NCI-H524 treated with DMSO at 0.1 percent for 48 hours (cell line): ENCODE results near the gene KRTAP6-1.

Source experiments
- DNase-seq: peaks from one replicate; lab custom pipeline; 2025; lab: John Stamatoyannopoulos, UW

The KRTAP6-1 gene

GRCh38 chr21:30613836-30614235 lies at the start of gene KRTAP6-1:
Gene KRTAP6-1 (minus strand): TSS chr21:30613930. CDS start chr21:30613904, 26 bp downstream.
- no peak for DNase-seq

GRCh38 chr21:30652891-30653290 lies 39.2 kb upstream of the KRTAP6-1 start:
- no peak for DNase-seq

- no peak for DNase-seq
Observed at GRCh38 chr21:30646904-30647414, 33.2 kb upstream of the KRTAP6-1 start.

DNA sequence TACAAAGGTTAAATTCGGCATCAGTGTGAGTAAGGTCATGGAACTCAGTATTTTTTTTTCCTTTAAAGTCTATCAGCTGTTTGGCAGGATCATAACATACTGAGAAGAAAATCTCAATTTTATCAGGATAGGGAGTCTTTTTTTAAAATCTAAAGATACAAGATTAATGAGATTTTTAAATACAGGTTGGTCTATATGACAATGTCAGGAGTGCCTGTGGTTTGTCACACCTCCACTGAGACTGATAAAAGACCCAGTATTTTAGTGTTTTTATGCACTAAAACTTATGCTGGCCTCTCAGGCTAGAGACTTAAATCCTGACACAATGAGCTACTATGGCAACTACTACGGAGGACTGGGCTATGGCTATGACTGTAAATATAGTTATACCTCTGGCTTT lies 28.8 kb upstream of the KRTAP6-1 start, which contains the start of gene KRTAP20-3:
Gene KRTAP20-3 (plus strand): TSS at position 301 of the 400 bp plus-strand sequence.
- no peak for DNase-seq

DNA sequence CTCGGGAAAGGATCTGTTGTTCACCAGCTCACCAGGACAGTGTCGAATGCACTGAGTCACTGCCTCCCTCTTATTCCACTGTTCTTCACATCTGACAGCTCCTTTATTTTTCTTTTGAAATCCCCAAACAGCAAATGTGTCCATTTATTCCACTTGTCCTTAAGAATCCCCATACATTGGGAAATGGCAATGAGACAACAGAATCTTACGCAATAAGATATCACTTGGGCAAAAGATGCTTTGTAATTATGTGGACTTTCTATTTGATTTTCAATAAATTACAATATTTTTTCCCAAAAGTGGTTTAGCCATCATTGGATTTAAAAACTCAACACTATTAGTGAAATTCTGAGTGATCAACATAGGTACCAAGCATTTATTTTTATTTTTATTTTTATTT lies 25.0 kb upstream of the KRTAP6-1 start:
- no peak for DNase-seq

GRCh38 chr21:30634906-30635305 lies 21.2 kb upstream of the KRTAP6-1 start, which contains the start of gene KRTAP20-2:
Gene KRTAP20-2 (plus strand): TSS chr21:30635206. CDS start chr21:30635264, 58 bp downstream.
- DNase-seq = no peak

DNA sequence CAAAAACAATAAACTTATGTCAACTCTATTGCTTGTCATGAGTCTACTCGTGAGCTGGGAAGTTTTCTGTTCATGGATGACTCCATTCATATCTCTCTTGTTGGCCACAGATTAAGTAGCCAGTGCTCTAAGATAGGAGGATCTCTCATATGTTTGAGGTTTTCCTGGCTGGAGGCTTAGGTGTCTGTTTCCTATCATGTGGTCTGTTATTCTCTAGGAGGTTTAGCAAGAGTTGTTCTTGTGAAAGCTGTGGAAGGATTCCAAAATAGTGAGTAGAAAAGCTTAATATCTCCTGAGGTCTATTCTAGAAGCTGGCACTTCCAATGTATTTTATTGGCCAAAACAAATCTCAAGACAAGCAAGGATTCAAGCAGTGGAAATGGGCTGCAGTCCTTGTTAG lies 15.5 kb upstream of the KRTAP6-1 start:
- no peak for DNase-seq

- DNase-seq = no peak
Observed at GRCh38 chr21:30628109-30628508, 14.4 kb upstream of the KRTAP6-1 start.

DNA sequence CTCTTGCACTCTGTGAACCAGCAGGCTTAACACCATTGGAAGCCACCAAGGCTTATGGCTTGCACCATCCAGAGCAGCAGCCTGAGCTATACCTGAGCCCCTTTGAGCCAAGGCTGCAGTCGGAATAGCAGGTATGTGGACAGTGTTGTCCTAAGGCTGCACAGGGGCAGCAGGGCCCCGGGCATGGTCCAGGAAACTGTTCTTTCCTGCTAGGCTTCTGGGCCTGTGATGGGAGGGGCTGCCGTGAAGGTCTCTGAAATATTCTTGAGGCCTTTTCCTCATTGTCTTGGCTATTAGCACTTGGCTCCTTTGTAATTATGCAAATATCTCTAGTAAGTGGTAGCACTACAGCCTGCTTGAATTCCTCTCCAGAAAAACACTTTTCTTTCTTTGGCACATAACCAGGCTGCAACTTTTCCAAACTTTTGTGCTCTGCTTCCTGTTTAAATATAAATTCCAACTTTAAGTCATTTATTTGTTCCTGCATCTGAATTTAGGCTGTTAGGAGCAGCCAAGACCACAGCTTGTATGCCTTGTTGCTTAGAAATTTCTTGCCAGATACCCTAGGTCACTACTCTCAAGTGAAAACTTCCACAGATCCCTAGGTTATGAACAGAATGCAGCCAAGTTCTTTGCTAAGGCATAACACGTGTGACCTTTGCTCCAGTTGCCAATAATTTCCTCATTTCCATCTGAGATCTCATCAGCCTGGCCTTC lies 11.9 kb upstream of the KRTAP6-1 start:
- no peak for DNase-seq

DNA sequence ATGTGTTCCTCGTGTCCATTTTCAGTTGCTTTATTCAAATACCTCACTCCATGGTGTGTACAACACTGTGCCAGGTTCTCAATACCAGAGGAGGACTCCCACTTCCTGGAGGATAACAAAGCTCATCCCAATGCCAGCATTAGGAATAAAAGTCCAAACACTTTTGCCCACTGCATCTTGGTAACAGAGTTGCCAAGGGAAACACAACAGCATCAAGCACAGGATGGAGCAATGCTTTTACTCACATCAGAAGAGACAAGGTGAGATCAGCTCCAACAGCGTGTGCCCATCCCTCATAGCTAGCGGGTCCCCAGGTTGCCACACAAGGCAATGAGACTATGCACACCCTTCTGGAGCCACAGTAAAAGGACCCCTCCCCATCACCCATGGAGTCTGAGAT lies 9.6 kb upstream of the KRTAP6-1 start:
- DNase-seq = no peak

DNA sequence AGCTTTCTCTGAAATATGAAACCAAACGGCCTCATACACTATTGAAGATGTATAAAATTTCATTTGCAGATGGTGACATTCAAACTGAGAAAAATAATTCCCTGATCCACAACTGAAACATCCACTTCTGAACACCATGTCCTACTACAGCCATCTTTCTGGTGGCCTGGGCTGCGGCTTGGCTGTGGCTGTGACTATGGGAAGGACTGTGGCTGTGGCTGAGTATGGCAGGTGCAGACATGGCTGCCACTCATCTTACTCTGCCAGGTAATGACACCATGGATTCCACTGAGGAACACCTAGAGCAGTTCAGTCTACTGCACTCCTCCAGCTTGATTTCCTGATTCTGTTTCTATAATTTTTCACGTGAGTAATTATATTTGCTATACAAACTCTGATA lies 6.8 kb upstream of the KRTAP6-1 start, which contains the start of gene KRTAP20-4:
Gene KRTAP20-4 (plus strand): TSS at position 106 of the 400 bp plus-strand sequence.
- no peak for DNase-seq

DNA sequence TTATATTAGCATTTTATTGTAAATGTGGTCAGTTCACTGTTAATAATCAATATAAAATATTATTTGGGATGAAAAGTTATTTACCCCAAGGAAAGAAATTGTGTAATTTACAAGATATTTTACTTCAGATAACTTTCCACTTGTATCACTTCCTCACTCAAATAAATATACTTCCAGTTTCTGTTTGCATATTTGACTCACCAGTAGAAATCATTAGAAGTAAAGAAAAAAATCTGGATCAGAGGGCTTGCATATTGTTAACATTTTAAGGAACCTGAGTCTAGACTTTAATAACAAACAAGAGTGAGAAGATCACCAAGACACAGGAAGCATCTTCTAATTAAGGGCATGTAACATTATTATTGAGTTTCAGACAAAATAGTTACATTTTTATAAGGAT lies 6.3 kb upstream of the KRTAP6-1 start:
- DNase-seq = no peak

GRCh38 chr21:30616125-30616524 lies 2.4 kb upstream of the KRTAP6-1 start, which contains the start of gene KRTAP20-1:
Gene KRTAP20-1 (plus strand): TSS chr21:30616425. CDS start chr21:30616455, 30 bp downstream.
- DNase-seq = no peak

DNA sequence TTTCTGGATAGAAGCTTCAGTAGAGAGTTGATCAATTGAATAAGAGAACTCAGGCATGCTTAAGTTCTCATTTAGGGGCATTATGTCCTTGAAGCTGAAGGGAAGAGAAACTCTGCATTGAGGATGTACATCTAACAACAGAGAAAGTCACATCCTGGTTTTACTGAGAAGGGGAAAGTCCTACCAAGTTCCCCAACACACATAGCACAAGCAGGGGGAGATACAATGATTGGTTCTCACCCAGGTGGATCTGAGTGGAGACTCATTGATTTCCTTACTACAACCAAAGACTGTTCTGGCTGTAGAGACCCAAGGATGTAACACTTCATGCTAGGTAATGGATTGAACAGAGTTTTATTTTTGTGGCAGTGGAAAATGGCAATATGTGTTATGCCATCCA lies 1.5 kb upstream of the KRTAP6-1 start:
- DNase-seq = no peak

- DNase-seq = no peak
Observed at GRCh38 chr21:30612132-30612531, 1.6 kb downstream of the KRTAP6-1 start.

DNA sequence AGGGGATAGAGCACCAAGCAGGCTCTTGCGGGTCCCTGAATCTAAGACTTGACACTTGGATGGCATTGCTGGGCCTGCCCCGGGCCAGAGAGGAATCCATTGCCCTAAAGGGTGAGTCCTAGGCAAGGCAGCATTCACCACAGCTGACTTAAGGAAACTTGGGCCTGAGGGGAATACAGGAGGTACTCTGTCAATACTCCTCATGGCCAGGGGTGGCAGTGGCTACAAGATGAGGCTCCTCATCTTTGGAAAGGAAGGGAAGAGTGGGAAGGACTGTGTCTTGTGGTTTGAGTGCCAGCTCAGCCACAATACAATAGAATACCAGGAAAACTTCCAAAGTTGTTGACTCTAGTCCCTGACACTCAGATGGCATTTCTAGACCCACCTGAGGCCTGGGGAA lies 7.8 kb downstream of the KRTAP6-1 start:
- no peak for DNase-seq

DNA sequence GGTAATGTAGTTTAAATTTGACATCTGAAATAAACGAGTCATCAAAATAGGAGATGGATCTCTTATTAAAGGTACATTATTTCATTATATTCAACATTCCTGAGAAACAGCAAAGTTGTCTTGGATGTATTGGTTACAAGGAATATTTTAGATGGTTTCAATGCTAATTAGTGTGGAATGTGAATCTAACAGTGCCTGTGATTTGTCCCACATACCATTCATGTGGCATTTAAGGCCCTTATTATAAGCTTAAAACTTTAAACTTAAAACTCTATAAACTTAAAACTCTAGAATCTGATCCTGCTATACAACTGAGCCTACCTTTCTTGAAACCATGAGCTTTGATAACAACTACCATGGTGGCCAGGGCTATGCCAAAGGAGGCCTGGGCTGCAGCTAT lies 12.9 kb downstream of the KRTAP6-1 start, which contains the start of gene KRTAP22-1:
Gene KRTAP22-1 (plus strand): TSS at position 301 of the 400 bp plus-strand sequence.
- DNase-seq = no peak

GRCh38 chr21:30598802-30599201 lies 14.9 kb downstream of the KRTAP6-1 start, which contains the start of gene KRTAP6-2:
Gene KRTAP6-2 (minus strand): TSS chr21:30598902. CDS start chr21:30598874, 28 bp downstream.
- DNase-seq = no peak

- no peak for DNase-seq
Observed at GRCh38 chr21:30592140-30592539, 21.6 kb downstream of the KRTAP6-1 start, which contains the start of gene KRTAP6-3. Gene KRTAP6-3 (plus strand): TSS chr21:30592440. CDS start chr21:30592446, 6 bp downstream.

DNA sequence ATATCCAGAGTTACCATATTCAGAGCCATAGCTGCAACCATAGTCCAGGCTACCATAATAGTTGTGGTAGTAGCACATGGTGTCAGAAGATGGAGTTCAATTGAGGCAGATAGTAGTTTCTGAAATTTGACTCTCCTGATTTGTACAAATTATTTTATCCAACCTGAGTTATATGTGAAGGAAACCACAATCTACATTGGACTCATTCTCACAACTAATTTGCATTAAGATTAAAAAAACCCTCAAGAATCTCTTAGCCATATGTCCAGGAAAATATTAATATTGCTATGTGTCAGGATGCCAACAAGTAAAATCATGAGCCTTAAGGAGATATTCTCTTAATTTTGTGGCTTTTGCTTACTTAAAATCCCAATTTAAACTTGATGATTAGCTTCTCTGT lies 23.4 kb downstream of the KRTAP6-1 start, which contains the start of gene KRTAP22-2:
Gene KRTAP22-2 (minus strand): TSS at position 101 of the 400 bp plus-strand sequence.
- no peak for DNase-seq

GRCh38 chr21:30582870-30583269 lies 30.9 kb downstream of the KRTAP6-1 start:
- DNase-seq = no peak

- DNase-seq = no peak
Observed at GRCh38 chr21:30580132-30580531, 33.6 kb downstream of the KRTAP6-1 start.

DNA sequence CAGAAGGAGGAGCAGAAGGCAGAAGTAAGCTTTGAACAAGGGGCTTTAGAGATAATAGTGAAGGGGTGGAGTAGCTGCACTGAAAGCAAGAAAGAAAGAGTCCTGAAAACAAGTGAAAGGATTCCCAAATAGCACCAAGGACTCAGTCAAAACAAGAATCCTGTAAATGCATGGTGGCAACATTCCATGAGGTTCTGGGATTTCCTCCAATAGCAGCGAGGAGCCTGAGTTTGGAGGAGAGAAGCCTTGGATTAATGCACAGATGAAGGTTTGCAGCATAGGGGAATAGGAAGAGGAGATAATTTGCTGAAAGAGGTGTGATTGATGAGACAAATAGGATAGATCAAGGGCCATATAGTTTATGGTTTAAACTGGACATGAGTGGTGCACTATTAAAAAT lies 34.4 kb downstream of the KRTAP6-1 start:
- no peak for DNase-seq
